ENCODE results near the gene TMEM150B. TPM values are rescaled to one million over a fixed set of nuclear protein-coding genes. Genes with fewer than 3 reads are reported as not detected.

TMEM150B gene
- total and polyA plus RNA-seq, 8 donors, result 0.18 to 15.8 (median 1.1) TPM; not detected in 2

GRCh38 chr19:55269299-55269698 lies 55.8 kb downstream of the TMEM150B start:
- H3K27ac ChIP-seq, result no peak overlapping the region
- intact Hi-C loops (cut with DNase I; ENCODE audit: low total_unique reads), result no loop called here
- 89 to 96% (median 94%) methylated on average over 8 of the region's 8 CpGs for WGBS, 5 donors
- H3K36me3 ChIP-seq, result peaks cover 13 to 78% (median 66%) of the 10 kb centered on the region in 4 donors
- H3K27me3 ChIP-seq, result no peaks in the 10 kb centered on the region
- no peaks in the 10 kb centered on the region for H3K4me1 ChIP-seq
- no peak for DNase-seq
- no peak overlapping the region for H3K4me3 ChIP-seq
- TF ChIP-seq POLR2AphosphoS5 (IDR thresholded peaks at IDR 0.05) (no peak), CTCF (IDR thresholded peaks at IDR 0.05) (no peak), EP300 (IDR thresholded peaks at IDR 0.05) (no peak), POLR2A (IDR thresholded peaks at IDR 0.05) (no peak)
- no peaks in the 10 kb centered on the region for H3K9me3 ChIP-seq

GRCh38 chr19:55266840-55267239 lies 58.3 kb downstream of the TMEM150B start:
- no peak overlapping the region for H3K4me3 ChIP-seq
- 94 to 99% (median 98%) methylated on average over 4 of the region's 4 CpGs for WGBS, 5 donors
- no peak overlapping the region for H3K27ac ChIP-seq
- DNase-seq, result no peak
- H3K4me1 ChIP-seq, result no peaks in the 10 kb centered on the region
- no peaks in the 10 kb centered on the region for H3K9me3 ChIP-seq
- intact Hi-C loops (cut with DNase I; ENCODE audit: low total_unique reads), result no loop called here
- no peaks in the 10 kb centered on the region for H3K27me3 ChIP-seq
- H3K36me3 ChIP-seq, result peaks cover 7 to 60% (median 50%) of the 10 kb centered on the region in 4 donors
- TF ChIP-seq POLR2A (IDR thresholded peaks at IDR 0.05) (no peak), CTCF (IDR thresholded peaks at IDR 0.05) (no peak), POLR2AphosphoS5 (IDR thresholded peaks at IDR 0.05) (no peak), EP300 (IDR thresholded peaks at IDR 0.05) (no peak)

- Histone ChIP-seq H3K36me3 (peaks cover 7 to 56% (median 46%) of the 10 kb centered on the region in 4 donors), H3K27me3 (no peaks in the 10 kb centered on the region), H3K27ac (no peak overlapping the region), H3K9me3 (no peaks in the 10 kb centered on the region), H3K4me3 (no peak overlapping the region), H3K4me1 (no peaks in the 10 kb centered on the region)
- TF ChIP-seq EP300 (IDR thresholded peaks at IDR 0.05) (no peak), POLR2AphosphoS5 (IDR thresholded peaks at IDR 0.05) (no peak)
- DNase-seq, result no peak
- 94 to 98% (median 96%) methylated on average over 3 of the region's 3 CpGs for WGBS, 5 donors
- intact Hi-C loops (cut with DNase I; ENCODE audit: low total_unique reads), result no loop called here
Observed at GRCh38 chr19:55266404-55266803, 58.7 kb downstream of the TMEM150B start.

- Histone ChIP-seq H3K4me1 (no peaks in the 10 kb centered on the region), H3K27me3 (no peaks in the 10 kb centered on the region), H3K36me3 (peaks cover 7 to 51% (median 42%) of the 10 kb centered on the region in 4 donors), H3K27ac (no peak overlapping the region), H3K4me3 (no peak overlapping the region), H3K9me3 (no peaks in the 10 kb centered on the region)
- intact Hi-C loops (cut with DNase I; ENCODE audit: low total_unique reads), result no loop called here
- WGBS, 5 donors, result 91 to 97% (median 92%) methylated on average over 11 to 12 of the region's 12 CpGs
- no peak for DNase-seq
- TF ChIP-seq POLR2A (IDR thresholded peaks at IDR 0.05), result no peak
- no peak for TF ChIP-seq CTCF (IDR thresholded peaks at IDR 0.05)
- TF ChIP-seq POLR2AphosphoS5 (IDR thresholded peaks at IDR 0.05), result no peak
- no peak for TF ChIP-seq EP300 (IDR thresholded peaks at IDR 0.05)
Observed at GRCh38 chr19:55265723-55266386, 59.3 kb downstream of the TMEM150B start.

GRCh38 chr19:55265173-55265572 lies 60.0 kb downstream of the TMEM150B start:
- 90 to 95% (median 92%) methylated on average over 10 to 16 of the region's 16 CpGs for WGBS, 5 donors
- Histone ChIP-seq H3K9me3 (no peaks in the 10 kb centered on the region), H3K36me3 (peaks cover 7 to 44% (median 35%) of the 10 kb centered on the region in 4 donors), H3K4me1 (peaks cover 0 to 1% (median 0%) of the 10 kb centered on the region in 4 donors), H3K4me3 (no peak overlapping the region), H3K27ac (no peak overlapping the region), H3K27me3 (no peaks in the 10 kb centered on the region)
- intact Hi-C loops (cut with DNase I; ENCODE audit: low total_unique reads), result no loop called here
- no peak for DNase-seq
- TF ChIP-seq EP300 (IDR thresholded peaks at IDR 0.05) (no peak), POLR2A (IDR thresholded peaks at IDR 0.05) (no peak), CTCF (IDR thresholded peaks at IDR 0.05) (no peak), POLR2AphosphoS5 (IDR thresholded peaks at IDR 0.05) (no peak)
